HCT116 (cell line): ENCODE measurements around the gene TBC1D1. TPM values are rescaled to one million over a fixed set of nuclear protein-coding genes. Genes with fewer than 3 reads are reported as not detected.

Experiments used
- ATAC-seq: fragments of 200-7000 bp; cut with Tn5 transposase; 2 replicates; pipeline ENCODE4 v1.9.1; 2020; ENCODE audit warnings: mild to moderate bottlenecking, moderate library complexity
- BruUV-seq: library from RNA; stranded (reverse); fragments of 400-500 nt; replicated peaks from 2 replicates; lab custom pipeline; 2021; lab: Mats Ljungman, UMichigan
- CTCF ChIA-PET: fragments of 300-600 bp; sonication (Branson Sonifier 250); formaldehyde crosslinking; loops from one replicate; lab custom pipeline; 2021; ENCODE audit warnings: antibody characterized with exemption; lab: Charles Lee
- POLR2A ChIA-PET: fragments of 300-600, 350-600 bp; sonication (Branson Sonifier 250); formaldehyde crosslinking; loops from one replicate; lab custom pipeline; 2021; ENCODE audit warnings: antibody characterized with exemption; lab: Charles Lee
- RAD21 ChIA-PET, 2 experiments: fragments of 300-600 bp; sonication (Branson Sonifier 250); formaldehyde crosslinking; loops; one replicate each; lab custom pipeline; 2023; ENCODE audit warnings: low total read pairs in 2 of 2; ENCODE audit not compliant: uncharacterized antibody in 2 of 2, unreplicated experiment in 2 of 2, low non-redundant PET in 1 of 2; lab: Charles Lee
- DNase-seq: peaks from one replicate; pipeline ENCODE4 v3.0.0-alpha.2; 2010; ENCODE audit warnings: low read depth, low spot score
- H2AFZ ChIP-seq: fragments of 200-600 bp; shearing (Covaris generic), sonication (generic); 2 replicates; pipeline ENCODE4 v1.6.1; 2017; ENCODE audit warnings: low read depth, mixed run types, mixed read lengths, antibody characterized with exemption, low read length; ENCODE audit not compliant: poor library complexity, severe bottlenecking
- H3K27ac ChIP-seq: 2 replicates; pipeline ENCODE4 v1.5.1; 2012; ENCODE audit warnings: low read depth, low read length
- H3K27me3 ChIP-seq: fragments of 200-600 bp; sonication (generic); 2 replicates; pipeline ENCODE4 v1.6.1; 2016; ENCODE audit warnings: mixed run types, low read length, mixed read lengths; ENCODE audit not compliant: insufficient read depth
- H3K36me3 ChIP-seq, 2 experiments: fragments of 200-500 bp in 1 of 2; fragments of 200-600 bp in 1 of 2; sonication (Bioruptor generic) in 1 of 2; sonication (generic) in 1 of 2; 2 replicates each; pipeline versions ENCODE4 v1.5.1 to v1.6.1; 2014 to 2016; ENCODE audit warnings: low read length in 2 of 2, inconsistent platforms in 1 of 2, mixed read lengths in 1 of 2, mixed run types in 1 of 2; ENCODE audit not compliant: insufficient read depth in 2 of 2, control insufficient read depth in 1 of 2
- H3K4me1 ChIP-seq, 2 experiments: fragments of 200-600 bp in 1 of 2; sonication (generic) in 1 of 2; 2 replicates each; pipeline versions ENCODE4 v1.5.1 to v1.6.1; 2012 to 2017; ENCODE audit warnings: low read length in 2 of 2, inconsistent platforms in 1 of 2, mild to moderate bottlenecking in 1 of 2, mixed read lengths in 1 of 2, mixed run types in 1 of 2, moderate library complexity in 1 of 2; ENCODE audit not compliant: insufficient read depth in 2 of 2, control insufficient read depth in 1 of 2
- H3K4me2 ChIP-seq: fragments of 200-600 bp; sonication (generic); 2 replicates; pipeline ENCODE4 v1.6.1; 2017; ENCODE audit warnings: mixed run types, low read length, mixed read lengths
- H3K4me3 ChIP-seq, 2 experiments: fragments of 200-600 bp in 1 of 2; sonication (generic) in 1 of 2; replicated peaks in 1 of 2; 2 replicates each; pipeline ENCODE4 v1.5.1; 2011 to 2016; ENCODE audit warnings: low read length in 2 of 2, control low read depth in 1 of 2, low read depth in 1 of 2, mild to moderate bottlenecking in 1 of 2, mixed read lengths in 1 of 2, mixed run types in 1 of 2
- H3K79me2 ChIP-seq: fragments of 200-600 bp; sonication (generic); 2 replicates; pipeline ENCODE4 v1.6.1; 2017; ENCODE audit warnings: mild to moderate bottlenecking, mixed run types, low read length, moderate library complexity, mixed read lengths; ENCODE audit not compliant: insufficient read depth
- H3K9ac ChIP-seq: fragments of 200-600 bp; sonication (generic); 2 replicates; pipeline ENCODE4 v1.6.1; 2016; ENCODE audit warnings: low read length, mixed read lengths
- H3K9me2 ChIP-seq: fragments of 200-600 bp; sonication (generic), shearing (Covaris generic); 2 replicates; pipeline ENCODE4 v1.6.1; 2017; ENCODE audit warnings: mixed run types, mild to moderate bottlenecking, moderate library complexity; ENCODE audit not compliant: insufficient read depth
- H3K9me3 ChIP-seq, 2 experiments: fragments of 200-500 bp in 1 of 2; fragments of 200-600 bp in 1 of 2; sonication (Bioruptor generic) in 1 of 2; sonication (generic) in 1 of 2; 2 replicates each; pipeline ENCODE4 v1.6.1; 2014 to 2017; ENCODE audit warnings: low read length in 2 of 2, mixed read lengths in 2 of 2, inconsistent platforms in 1 of 2, low read depth in 1 of 2, mild to moderate bottlenecking in 1 of 2, mixed run types in 1 of 2, moderate library complexity in 1 of 2; ENCODE audit not compliant: control insufficient read depth in 1 of 2, insufficient read depth in 1 of 2
- H4K20me1 ChIP-seq: fragments of 200-600 bp; sonication (generic), shearing (Covaris generic); 2 replicates; pipeline ENCODE4 v1.6.1; 2017; ENCODE audit warnings: mixed run types, mild to moderate bottlenecking, moderate library complexity; ENCODE audit not compliant: insufficient read depth
- CBX3 ChIP-seq: IDR thresholded peaks from 2 replicates; pipeline ENCODE4 v1.6.1; 2012; ENCODE audit warnings: low read depth
- CEBPB ChIP-seq: IDR thresholded peaks from 2 replicates; pipeline ENCODE4 v1.6.1; 2012; ENCODE audit warnings: low read depth
- EZH2 ChIP-seq: fragments of 200-600 bp; sonication (generic); IDR thresholded peaks from 2 replicates; pipeline ENCODE4 v1.6.1; 2017; ENCODE audit warnings: antibody characterized with exemption, mixed run types
- EZH2phosphoT487 ChIP-seq: fragments of 200-600 bp; IDR thresholded peaks from 2 replicates; pipeline ENCODE4 v1.6.1; 2018; ENCODE audit warnings: antibody characterized with exemption, borderline replicate concordance
- JUND ChIP-seq: IDR thresholded peaks from 2 replicates; pipeline ENCODE4 v1.6.1; 2012
- POLR2A ChIP-seq: IDR thresholded peaks from 2 replicates; pipeline ENCODE4 v1.7.0; 2011; ENCODE audit warnings: borderline replicate concordance; ENCODE audit not compliant: insufficient read depth, insufficient read length; ENCODE audit errors: extremely low read depth
- POLR2AphosphoS5 ChIP-seq: IDR thresholded peaks from 2 replicates; pipeline ENCODE4 v1.6.1; 2011; ENCODE audit warnings: mild to moderate bottlenecking, low read depth, low read length, moderate library complexity
- RAD21 ChIP-seq: IDR thresholded peaks from 2 replicates; pipeline ENCODE4 v1.6.1; 2012; ENCODE audit warnings: low read depth, mild to moderate bottlenecking
- SP1 ChIP-seq: IDR thresholded peaks from 2 replicates; pipeline ENCODE4 v1.6.1; 2012; ENCODE audit warnings: low read depth
- SRF ChIP-seq: IDR thresholded peaks from 2 replicates; pipeline ENCODE4 v1.6.1; 2012; ENCODE audit warnings: low read depth
- TCF7L2 ChIP-seq: IDR thresholded peaks from 2 replicates; pipeline ENCODE4 v1.7.0; 2011; ENCODE audit warnings: borderline replicate concordance, inconsistent platforms; ENCODE audit not compliant: insufficient read depth, insufficient read length; ENCODE audit errors: extremely low read depth
- YY1 ChIP-seq: IDR thresholded peaks from 2 replicates; pipeline ENCODE4 v1.6.1; 2011; ENCODE audit warnings: low read length, low read depth, moderate library complexity, mild to moderate bottlenecking; ENCODE audit not compliant: insufficient replicate concordance; ENCODE audit errors: extremely low read depth
- ZNF274 ChIP-seq: fragments of 200-500 bp; sonication (Bioruptor generic); IDR thresholded peaks from 2 replicates; pipeline ENCODE4 v1.6.1; 2014; ENCODE audit warnings: mild to moderate bottlenecking, low read depth, low read length, inconsistent platforms
- intact Hi-C: fragments of 100-400 bp; cut with micrococcal nuclease; formaldehyde crosslinking; loops from 2 replicates; pipeline ENCODE4 v1.10.0; 2022
- total RNA-seq: library from RNA; stranded (reverse); gene quantifications from one replicate; pipeline ENCODE4 v1.2.1, GENCODE V29; 2021; ENCODE audit not compliant: unreplicated experiment
- TF ChIP-seq, protein P1 (sequence below): IDR thresholded peaks from 2 replicates; pipeline ENCODE4 v1.6.1; 2012
- TF ChIP-seq, protein P2 (sequence below): IDR thresholded peaks from 2 replicates; pipeline ENCODE4 v1.6.1; 2012
- TF ChIP-seq, protein P3 (sequence below): IDR thresholded peaks from 2 replicates; pipeline ENCODE4 v1.6.1; 2012; ENCODE audit warnings: low read depth
- TF ChIP-seq, protein P4 (sequence below), 3 experiments: fragments of 200-600 bp in 1 of 3; sonication (generic) in 1 of 3; IDR thresholded peaks in 2 of 3; conservative IDR thresholded peaks in 1 of 3; 2 replicates each; pipeline ENCODE4 v1.5.1; 2012 to 2017; ENCODE audit warnings: low read depth in 2 of 3, low read length in 2 of 3, antibody characterized with exemption in 1 of 3, borderline replicate concordance in 1 of 3, control low read depth in 1 of 3, mild to moderate bottlenecking in 1 of 3, mixed read lengths in 1 of 3, mixed run types in 1 of 3, moderate library complexity in 1 of 3; ENCODE audit not compliant: insufficient read depth in 1 of 3

The TBC1D1 gene
- total RNA-seq, 1 experiment from 2014 or later: 82.7 TPM

DNA sequence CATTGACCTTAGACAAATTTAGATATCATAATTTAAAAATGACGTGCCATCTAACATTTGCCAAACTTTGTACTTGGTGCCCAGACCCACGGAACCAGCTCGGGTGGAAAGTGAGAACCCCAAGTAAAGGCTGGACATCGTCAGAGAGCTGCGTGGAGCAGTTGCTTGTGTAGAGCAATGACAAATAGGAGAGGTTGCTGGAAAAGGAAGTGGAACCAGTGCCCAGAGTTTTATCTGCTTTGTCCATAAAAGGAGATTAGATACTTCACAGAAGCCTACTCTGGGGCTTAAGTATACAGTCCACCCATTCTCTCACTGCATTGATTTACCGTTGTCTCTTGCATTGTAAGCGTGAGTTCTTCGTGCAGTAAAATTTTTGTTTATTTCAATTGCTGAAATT lies 5.4 kb upstream of the TBC1D1 start:
- CTCF ChIA-PET: no interaction called here
- ATAC-seq: no peak
- Histone ChIP-seq H4K20me1 (no peaks in the 10 kb centered on the region), H3K4me1 (peaks cover 0 to 4% of the 10 kb centered on the region in 2 experiments; a peak in 1 of 4 replicates), H3K4me3 (no peak overlapping the region), H3K4me2 (no peak overlapping the region), H3K27ac (no peak overlapping the region), H3K9ac (no peak overlapping the region), H3K9me2 (no peaks in the 10 kb centered on the region), H3K9me3 (no peaks in the 10 kb centered on the region), H3K36me3 (no peaks in the 10 kb centered on the region), H3K27me3 (no peaks in the 10 kb centered on the region), H2AFZ (no peak overlapping the region), H3K79me2 (no peaks in the 10 kb centered on the region)
- TF ChIP-seq EZH2phosphoT487 (no peak), CEBPB (no peak), ZNF274 (no peak), RAD21 (no peak), SRF (no peak), TCF7L2 (no peak), POLR2AphosphoS5 (no peak), EZH2 (no peak), YY1 (no peak), POLR2A (no peak), CBX3 (no peak), SP1 (no peak), JUND (no peak)
- TF ChIP-seq, protein P1, sequence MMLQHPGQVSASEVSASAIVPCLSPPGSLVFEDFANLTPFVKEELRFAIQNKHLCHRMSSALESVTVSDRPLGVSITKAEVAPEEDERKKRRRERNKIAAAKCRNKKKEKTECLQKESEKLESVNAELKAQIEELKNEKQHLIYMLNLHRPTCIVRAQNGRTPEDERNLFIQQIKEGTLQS: no peak
- TF ChIP-seq, protein P2, sequence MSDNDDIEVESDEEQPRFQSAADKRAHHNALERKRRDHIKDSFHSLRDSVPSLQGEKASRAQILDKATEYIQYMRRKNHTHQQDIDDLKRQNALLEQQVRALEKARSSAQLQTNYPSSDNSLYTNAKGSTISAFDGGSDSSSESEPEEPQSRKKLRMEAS: no peak
- TF ChIP-seq, protein P3, sequence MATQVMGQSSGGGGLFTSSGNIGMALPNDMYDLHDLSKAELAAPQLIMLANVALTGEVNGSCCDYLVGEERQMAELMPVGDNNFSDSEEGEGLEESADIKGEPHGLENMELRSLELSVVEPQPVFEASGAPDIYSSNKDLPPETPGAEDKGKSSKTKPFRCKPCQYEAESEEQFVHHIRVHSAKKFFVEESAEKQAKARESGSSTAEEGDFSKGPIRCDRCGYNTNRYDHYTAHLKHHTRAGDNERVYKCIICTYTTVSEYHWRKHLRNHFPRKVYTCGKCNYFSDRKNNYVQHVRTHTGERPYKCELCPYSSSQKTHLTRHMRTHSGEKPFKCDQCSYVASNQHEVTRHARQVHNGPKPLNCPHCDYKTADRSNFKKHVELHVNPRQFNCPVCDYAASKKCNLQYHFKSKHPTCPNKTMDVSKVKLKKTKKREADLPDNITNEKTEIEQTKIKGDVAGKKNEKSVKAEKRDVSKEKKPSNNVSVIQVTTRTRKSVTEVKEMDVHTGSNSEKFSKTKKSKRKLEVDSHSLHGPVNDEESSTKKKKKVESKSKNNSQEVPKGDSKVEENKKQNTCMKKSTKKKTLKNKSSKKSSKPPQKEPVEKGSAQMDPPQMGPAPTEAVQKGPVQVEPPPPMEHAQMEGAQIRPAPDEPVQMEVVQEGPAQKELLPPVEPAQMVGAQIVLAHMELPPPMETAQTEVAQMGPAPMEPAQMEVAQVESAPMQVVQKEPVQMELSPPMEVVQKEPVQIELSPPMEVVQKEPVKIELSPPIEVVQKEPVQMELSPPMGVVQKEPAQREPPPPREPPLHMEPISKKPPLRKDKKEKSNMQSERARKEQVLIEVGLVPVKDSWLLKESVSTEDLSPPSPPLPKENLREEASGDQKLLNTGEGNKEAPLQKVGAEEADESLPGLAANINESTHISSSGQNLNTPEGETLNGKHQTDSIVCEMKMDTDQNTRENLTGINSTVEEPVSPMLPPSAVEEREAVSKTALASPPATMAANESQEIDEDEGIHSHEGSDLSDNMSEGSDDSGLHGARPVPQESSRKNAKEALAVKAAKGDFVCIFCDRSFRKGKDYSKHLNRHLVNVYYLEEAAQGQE: no peak
- TF ChIP-seq, protein P4, sequence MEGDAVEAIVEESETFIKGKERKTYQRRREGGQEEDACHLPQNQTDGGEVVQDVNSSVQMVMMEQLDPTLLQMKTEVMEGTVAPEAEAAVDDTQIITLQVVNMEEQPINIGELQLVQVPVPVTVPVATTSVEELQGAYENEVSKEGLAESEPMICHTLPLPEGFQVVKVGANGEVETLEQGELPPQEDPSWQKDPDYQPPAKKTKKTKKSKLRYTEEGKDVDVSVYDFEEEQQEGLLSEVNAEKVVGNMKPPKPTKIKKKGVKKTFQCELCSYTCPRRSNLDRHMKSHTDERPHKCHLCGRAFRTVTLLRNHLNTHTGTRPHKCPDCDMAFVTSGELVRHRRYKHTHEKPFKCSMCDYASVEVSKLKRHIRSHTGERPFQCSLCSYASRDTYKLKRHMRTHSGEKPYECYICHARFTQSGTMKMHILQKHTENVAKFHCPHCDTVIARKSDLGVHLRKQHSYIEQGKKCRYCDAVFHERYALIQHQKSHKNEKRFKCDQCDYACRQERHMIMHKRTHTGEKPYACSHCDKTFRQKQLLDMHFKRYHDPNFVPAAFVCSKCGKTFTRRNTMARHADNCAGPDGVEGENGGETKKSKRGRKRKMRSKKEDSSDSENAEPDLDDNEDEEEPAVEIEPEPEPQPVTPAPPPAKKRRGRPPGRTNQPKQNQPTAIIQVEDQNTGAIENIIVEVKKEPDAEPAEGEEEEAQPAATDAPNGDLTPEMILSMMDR (IDR thresholded peaks at IDR 0.05 in 2 of 3, conservative IDR thresholded peaks at IDR 0.05 in 1 of 3; ENCODE audit: borderline replicate concordance in 1 of 3, insufficient read depth in 1 of 3, low read depth in 2 of 3, low read length in 2 of 3): no peak
- POLR2A ChIA-PET: no interaction called here
- BruUV-seq: no TSS peak
- DNase-seq: no peak
- RAD21 ChIA-PET: interaction anchor here in 1 of 2 experiments (0.6 kb wide), 1 partner anchor 65 kb away, joined by 3 read pairs; no protein-coding TSS in a partner anchor
- intact Hi-C loops: no loop called here
